ENCODE measurements around the gene LMCD1.

LMCD1 gene

DNA sequence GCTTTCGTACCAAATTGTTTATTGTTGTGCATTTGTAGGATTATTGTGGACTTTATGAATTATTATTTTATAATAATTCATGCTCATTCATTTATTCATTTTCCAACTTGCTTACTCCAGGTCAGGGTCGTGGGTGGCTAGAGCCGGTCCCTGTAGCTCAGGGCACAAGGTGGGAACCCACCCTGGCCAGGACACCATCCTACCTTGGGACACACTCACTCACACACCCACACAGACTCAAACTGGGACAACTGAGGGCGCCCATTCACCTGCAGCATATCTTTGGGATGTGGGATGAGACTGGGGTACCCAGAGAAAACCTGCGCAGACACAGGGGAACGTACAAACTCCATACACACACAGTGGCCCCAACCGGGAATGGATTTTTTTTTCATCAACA lies 102.4 kb downstream of the LMCD1 start:
- no peak for DNase-seq
- no peaks in the 10 kb centered on the region for H3K36me3 ChIP-seq
- H3K27ac ChIP-seq, result peak overlapping the region in 1 of 2 donors; percentile 26
- H3K9me3 ChIP-seq, result no peaks in the 10 kb centered on the region
- H3K27me3 ChIP-seq, result no peaks in the 10 kb centered on the region
- intact Hi-C loops (cut with DNase I; ENCODE audit: low total_unique reads), result no loop called here
- no peak for TF ChIP-seq CTCF (IDR thresholded peaks at IDR 0.05)
- peaks cover 0 to 33% (median 25%) of the 10 kb centered on the region in 4 donors for H3K4me1 ChIP-seq
- no peak overlapping the region for H3K4me3 ChIP-seq

DNA sequence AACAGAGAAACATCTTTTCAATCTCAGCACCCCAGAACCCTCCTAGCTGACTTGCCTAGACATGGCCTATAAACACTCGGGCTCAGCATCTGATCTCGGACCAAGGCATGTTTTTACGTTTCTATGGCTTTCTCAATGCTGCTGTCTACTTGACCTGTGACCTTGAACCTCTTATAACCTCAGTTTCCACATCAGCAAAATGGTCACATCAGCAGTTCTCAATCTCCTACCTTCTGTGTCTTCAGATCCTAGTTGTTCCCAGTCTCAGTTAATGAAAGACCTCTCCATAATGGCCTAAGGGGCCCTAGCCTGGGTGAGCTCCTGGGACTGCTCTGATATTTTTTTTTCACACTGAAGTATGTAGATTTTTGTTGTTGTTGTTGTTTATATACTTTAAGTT lies 103.4 kb downstream of the LMCD1 start:
- TF ChIP-seq CTCF (IDR thresholded peaks at IDR 0.05), result no peak

DNA sequence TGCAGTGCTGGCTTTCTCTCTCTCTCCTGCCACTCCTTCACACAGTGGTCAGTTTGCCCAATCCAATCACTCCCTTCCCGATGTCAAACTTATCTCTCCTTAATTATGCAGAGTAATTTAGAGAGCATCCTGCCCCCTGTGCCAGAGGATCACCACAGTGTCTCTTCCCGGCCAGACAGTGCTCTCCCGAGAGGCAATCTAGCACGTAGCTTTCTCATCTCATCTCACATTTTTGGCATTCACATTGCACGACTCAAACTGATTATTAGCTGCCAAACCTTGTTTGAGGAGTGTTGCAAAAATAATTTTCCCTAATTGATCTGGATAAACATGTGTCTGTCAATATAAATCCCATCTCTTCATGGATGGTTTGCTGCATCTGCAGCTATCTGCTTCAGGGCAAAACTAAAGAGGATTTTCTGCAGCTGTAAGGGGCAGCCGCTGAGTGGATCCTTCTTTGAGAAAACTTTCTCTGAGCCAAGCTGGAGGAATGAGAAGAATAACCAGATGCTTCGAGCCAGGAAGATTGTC lies 105.1 kb downstream of the LMCD1 start:
- Histone ChIP-seq H3K27me3 (no peaks in the 10 kb centered on the region), H3K27ac (peak overlapping the region; percentile 4 to 15), H3K36me3 (no peaks in the 10 kb centered on the region), H3K9me3 (no peaks in the 10 kb centered on the region), H3K4me3 (no peak overlapping the region), H3K4me1 (peaks cover 0 to 33% (median 25%) of the 10 kb centered on the region in 4 donors)
- no peak for TF ChIP-seq CTCF (IDR thresholded peaks at IDR 0.05)
- DNase-seq, result no peak
- intact Hi-C loops (cut with DNase I; ENCODE audit: low total_unique reads), result loop anchor here (5.0 kb wide), 1 partner anchor 164 kb away; no protein-coding TSS in a partner anchor

More for the DNA sequence above, 103.4 kb downstream of the LMCD1 start:
- no peak for DNase-seq
- H3K4me1 ChIP-seq, result peaks cover 0 to 33% (median 25%) of the 10 kb centered on the region in 4 donors
- no peaks in the 10 kb centered on the region for H3K36me3 ChIP-seq
- intact Hi-C loops (cut with DNase I; ENCODE audit: low total_unique reads), result loop anchor here (5.0 kb wide), 1 partner anchor 163 kb away; no protein-coding TSS in a partner anchor
- H3K27me3 ChIP-seq, result no peaks in the 10 kb centered on the region
- no peak overlapping the region for H3K27ac ChIP-seq
- H3K4me3 ChIP-seq, result no peak overlapping the region
- no peaks in the 10 kb centered on the region for H3K9me3 ChIP-seq

GRCh38 chr3:8607234-8608040 lies 105.8 kb downstream of the LMCD1 start:
- Histone ChIP-seq H3K9me3 (no peaks in the 10 kb centered on the region), H3K27me3 (no peaks in the 10 kb centered on the region), H3K4me3 (no peak overlapping the region), H3K4me1 (peaks cover 0 to 33% (median 25%) of the 10 kb centered on the region in 4 donors), H3K27ac (peak overlapping the region; percentile 4 to 15), H3K36me3 (no peaks in the 10 kb centered on the region)
- peak; percentile 80 to 85 for DNase-seq
- TF ChIP-seq CTCF (IDR thresholded peaks at IDR 0.05), result peak; percentile 85 to 90
- intact Hi-C loops (cut with DNase I; ENCODE audit: low total_unique reads), result loop anchor here (5.0 kb wide), 1 partner anchor 165 kb away; no protein-coding TSS in a partner anchor

- intact Hi-C loops (cut with DNase I; ENCODE audit: low total_unique reads), result loop anchor here (5.0 kb wide), 1 partner anchor 166 kb away; no protein-coding TSS in a partner anchor
- Histone ChIP-seq H3K9me3 (no peaks in the 10 kb centered on the region), H3K27ac (peak overlapping the region in 1 of 2 donors; percentile 15), H3K4me1 (peaks cover 0 to 30% (median 23%) of the 10 kb centered on the region in 4 donors), H3K36me3 (no peaks in the 10 kb centered on the region), H3K27me3 (no peaks in the 10 kb centered on the region), H3K4me3 (no peak overlapping the region)
- no peak for DNase-seq
- TF ChIP-seq CTCF (IDR thresholded peaks at IDR 0.05), result no peak
These were observed 106.6 kb downstream of the LMCD1 start for GRCh38 chr3:8608041-8608790.
